HG03432 (cell line): ENCODE measurements around the gene AP4S1.
"Not testable (repeated sequence)": the region's sequence is repeated elsewhere in the genome, so short reads cannot be mapped to it uniquely, and the experiment has no call there.

Source experiments
- ATAC-seq: cut with Tn5 transposase; IDR thresholded peaks from one replicate; pipeline ENCODE4 v1.9.1; 2021; ENCODE audit warnings: mild to moderate bottlenecking, moderate library complexity; ENCODE audit not compliant: unreplicated experiment

The AP4S1 gene

DNA sequence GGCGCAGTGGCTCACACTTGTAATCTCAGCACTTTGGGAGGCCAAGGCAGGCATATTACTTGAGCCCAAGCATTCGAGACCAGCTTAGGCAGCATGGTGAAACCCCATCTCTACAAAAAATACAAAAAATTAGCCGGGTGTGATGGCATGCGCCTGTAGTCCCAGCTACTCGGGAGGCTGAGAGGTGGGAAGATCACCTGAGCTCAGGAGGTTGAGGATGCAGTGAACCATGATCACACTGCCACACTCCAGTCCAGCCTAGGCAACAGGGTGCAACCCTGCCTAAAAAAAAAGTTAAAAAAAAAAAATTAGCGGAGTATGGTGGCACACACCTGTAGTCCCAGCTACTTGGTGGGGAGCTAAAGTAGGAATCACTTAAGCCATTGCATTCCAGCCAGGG, 21.4 kb upstream of the AP4S1 start:
- not testable (repeated sequence) for ATAC-seq

DNA sequence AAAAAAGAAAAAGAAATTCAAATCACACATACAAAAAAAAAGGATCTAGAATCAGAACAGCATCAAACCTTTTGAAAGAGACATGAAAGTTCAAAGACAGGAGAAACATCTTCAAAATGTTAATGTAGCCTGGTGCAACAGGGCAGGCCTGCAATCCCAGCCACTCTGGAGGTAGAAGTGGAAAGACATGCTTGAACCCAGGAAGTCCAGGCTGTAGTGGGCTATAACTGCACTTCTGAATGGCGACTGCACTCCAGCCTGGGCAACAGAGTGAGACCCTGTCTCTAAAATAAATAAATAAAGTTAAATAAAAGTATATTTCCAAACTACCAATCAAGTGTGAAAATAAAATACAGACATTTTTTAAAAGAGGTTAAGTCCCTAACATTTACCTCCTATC, 18.7 kb upstream of the AP4S1 start:
- no peak for ATAC-seq

DNA sequence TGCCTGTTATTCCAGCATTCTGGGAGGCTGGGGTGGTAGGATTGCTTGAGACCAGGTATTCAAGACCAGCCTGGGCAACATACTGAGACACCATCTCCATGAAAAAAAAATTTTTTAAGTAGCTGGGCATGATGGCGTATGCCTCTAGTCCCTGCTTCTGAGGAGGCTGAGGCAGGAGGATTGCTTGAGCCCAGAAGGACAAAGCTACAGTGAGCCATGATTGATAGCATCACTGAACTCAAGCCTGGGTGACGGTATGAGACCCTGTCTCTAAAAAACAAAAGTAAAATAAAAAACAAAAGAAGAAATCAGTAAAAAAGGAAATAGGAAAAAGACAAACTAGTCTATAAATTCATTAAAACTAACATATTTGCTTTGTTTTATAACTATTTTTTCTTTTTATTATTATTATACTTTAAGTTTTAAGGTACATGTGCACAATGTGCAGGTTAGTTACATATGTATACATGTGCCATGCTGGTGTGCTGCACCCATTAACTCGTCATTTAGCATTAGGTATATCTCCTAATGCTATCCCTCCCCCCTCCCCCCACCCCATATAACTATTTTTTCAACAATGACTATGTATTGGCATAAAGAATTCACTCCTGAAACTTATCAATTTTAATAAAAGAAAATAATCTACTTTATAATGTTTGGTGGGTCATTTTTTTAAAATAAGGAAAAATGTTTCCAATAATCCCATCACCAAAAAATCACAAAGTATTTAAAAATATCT, 15.4 kb upstream of the AP4S1 start:
- no peak for ATAC-seq

DNA sequence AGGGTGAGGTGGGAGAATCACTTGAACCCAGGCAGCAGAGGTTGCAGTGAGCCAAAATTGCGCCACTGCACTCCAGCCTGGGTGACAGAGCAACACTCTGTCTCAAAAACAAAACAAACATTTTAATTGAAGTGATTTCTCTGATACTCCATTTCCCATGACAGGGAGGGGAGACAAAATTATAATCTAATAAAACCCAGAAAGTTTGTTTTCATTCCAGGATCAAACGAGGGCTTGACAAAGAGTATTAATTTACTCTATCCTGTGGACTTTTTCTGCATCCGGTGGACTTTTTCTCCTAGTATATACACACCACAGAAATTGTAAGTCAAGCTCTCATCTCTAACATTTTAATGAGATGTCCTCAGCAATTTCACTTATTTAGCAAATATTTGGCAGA, 14.5 kb upstream of the AP4S1 start:
- ATAC-seq: no peak

DNA sequence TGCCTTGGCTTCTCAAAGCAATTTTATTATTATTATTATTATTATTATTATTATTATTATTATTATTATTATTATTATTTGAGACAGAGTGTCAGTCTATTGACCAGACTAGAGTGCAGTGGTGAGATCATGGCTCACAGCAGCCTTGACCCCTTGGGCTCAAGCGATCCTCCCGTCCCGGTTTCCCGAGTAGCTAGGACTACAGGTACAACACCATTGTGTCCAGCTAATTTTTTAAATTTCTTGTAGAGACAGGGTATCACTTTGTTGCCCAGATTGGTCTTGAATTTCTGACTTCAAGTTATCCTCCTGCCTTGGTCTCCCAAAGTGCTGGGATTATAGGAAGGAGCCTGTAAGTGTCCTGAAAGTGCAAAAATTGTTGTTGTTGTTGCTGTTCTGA, 11.6 kb upstream of the AP4S1 start:
- ATAC-seq: no peak

DNA sequence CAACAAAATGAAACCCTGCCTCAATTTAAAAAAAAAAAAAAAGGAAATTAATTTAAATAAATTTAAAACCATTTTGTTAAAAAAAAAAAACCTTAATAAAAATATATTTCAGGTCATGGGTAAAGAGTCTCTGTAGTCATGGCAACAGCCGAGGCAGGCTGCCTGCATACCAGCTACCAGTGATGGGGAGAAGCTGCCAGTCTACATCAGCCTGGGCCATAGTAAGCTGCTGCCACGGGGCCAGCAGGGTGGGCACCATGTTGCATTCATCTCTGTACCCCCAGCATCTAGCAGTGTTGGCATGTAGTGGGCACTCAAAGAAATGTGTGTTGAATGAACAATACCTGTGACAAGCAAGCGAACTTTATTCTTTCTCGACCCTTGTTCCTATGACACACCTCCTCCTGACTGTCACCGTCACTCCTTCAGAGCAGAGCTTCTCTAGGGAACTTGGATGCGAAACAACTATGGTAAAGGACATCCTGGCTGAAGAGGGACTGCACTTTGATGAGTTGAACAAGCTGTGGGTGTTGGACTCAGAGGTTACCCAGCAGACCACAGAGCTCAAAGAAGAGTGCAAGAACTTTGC, 7.3 kb upstream of the AP4S1 start:
- ATAC-seq: no peak

DNA sequence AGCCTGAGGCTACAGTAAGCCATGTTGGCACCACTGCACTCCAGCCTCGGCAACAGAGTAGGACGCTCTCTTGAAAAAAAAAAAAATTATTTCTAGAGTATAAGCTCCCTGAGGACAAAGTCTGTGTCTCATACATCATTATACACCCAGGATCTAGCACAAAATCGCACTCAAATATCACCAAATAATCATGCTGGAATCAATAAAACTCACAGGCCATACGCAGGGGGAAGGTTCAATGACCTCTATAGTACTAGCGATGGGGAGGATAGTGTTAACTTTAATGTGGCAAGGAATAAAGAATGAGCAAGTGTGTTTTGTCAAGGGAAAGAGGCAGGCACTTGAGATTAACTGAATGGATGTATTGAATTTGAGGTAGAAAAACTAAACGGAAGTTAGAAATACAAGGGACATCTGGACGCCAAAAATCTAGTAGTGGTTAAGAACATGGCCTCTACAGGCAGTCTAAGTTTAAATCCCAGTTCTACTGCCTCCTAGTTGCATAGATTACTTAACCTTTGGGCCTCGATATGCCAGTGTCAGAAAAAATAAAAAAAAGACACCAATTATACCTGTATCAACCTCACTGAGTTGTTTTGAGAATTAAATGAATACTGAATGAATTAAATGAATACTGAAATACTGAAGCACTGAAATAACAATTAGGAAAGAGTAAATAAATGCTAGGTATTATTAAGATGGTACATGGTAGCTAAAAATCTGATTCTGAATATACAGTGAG, 4.4 kb upstream of the AP4S1 start:
- ATAC-seq: no peak

DNA sequence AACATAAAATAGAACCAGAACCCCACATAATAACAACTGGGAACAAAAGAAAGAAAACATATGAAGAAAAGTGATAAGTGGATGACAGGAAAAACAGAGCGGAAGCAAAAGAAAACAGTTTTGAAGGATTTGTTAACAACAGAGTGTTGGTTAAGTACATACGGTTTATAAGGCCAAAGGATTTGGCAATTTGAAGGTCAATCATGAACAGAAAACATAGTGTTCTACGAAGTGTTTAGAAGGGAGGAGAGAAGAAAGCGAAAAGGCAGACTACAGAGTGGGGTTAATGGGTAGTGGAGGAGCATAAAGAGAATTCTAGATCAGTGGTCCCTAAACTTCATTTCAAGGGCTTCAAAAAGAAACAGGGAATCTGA, 3.9 kb upstream of the AP4S1 start:
- no peak for ATAC-seq

DNA sequence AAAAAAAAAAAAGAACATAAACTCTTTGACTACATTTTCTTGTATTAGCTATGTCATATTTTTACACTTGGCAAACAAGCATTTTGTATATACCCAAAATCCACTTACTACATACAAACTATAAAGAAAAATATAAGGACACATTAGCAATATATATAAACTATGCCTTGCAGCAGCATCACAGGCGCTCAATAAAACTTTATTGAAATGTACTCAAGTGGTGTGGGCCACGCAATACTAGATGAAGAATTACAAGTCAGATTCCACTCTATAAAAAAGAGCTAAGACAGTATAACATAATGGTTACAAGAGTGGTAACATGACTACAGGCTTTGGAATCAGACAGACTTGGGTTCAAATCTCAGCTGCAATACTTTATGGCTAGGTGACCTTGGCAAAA, 3.1 kb upstream of the AP4S1 start:
- ATAC-seq: no peak

DNA sequence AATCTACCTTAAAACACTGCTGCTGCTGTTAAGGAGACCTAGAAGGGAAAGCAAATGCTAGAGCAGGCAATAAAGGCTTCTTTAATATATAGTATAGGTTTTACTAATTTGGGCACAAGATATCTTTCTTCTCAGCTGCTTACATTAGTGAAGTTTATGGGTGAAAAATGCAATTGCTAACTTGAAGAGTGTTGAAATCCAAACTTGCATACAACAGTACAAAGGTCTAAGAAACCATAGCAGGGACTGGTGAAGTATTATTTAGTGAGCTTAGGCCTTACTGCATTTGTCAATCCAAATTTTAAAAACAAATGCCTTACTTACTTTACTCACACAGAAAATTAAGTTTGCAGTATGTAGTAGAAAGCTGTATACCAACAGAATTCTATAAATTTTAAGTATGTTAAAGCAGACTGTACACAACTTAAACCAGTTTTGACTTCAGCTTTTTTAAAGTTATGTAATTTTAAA, 1.4 kb upstream of the AP4S1 start:
- no peak for ATAC-seq

DNA sequence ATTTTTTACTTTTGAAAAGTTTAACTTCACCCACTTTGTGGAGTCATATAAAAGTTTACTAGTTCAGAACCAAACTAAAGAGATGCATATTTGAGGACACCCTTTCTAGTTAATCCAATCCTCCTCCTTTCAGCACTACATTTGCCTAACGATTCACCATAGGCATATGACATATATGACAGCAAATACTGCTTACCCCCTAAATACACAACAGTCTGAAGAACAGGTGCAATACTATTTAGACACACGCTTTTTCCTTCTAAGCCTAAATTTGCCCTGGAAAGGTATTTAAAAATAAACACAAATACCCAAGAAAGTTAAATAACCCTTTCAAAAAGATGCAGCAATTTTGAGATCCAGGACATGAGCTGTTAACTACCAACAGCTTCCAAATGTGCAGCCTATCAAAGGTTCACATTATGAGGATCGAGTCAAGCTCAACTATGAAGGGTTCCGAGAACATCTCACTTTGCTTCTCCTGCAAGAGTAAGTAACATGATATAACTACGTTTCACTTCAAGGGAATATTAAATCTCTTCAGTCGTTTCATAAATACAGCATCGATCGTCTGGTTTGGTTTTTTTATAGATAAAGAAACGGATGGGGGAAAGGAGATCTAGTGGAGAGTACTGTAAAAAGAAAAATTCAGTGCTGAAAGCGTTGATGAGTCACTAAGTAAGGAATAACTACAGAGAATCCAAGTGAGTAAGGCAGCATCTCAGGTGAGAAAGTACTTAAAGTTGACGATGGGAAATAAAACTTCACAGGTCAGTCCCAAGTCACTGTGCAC, 677 bp upstream of the AP4S1 start:
- ATAC-seq: no peak

DNA sequence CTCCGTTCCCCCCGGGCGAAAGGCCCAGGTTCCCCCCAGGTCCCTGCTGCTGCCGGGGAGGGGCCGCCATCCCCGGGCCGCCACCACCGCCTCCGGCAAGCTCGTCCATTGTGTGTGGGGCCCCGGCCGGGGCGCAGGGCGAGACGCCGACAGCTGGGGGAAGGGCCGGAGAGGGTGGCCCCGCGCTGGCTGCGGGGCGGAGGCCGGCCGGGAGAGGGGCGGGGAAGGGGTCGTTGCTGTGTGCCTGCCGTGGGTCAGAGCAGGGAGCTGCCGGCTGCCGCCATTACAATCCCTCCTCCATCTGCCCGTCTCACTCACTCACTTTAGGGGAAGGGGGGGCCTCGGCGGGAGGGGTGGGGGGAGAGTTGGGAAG, 614 bp downstream of the AP4S1 start, which contains the start of gene STRN3:
Gene STRN3, minus strand, starts transcription at position 303 of the 373 bp plus-strand sequence. Its CDS starts 194 bp downstream, at position 109.
- ATAC-seq: no peak

DNA sequence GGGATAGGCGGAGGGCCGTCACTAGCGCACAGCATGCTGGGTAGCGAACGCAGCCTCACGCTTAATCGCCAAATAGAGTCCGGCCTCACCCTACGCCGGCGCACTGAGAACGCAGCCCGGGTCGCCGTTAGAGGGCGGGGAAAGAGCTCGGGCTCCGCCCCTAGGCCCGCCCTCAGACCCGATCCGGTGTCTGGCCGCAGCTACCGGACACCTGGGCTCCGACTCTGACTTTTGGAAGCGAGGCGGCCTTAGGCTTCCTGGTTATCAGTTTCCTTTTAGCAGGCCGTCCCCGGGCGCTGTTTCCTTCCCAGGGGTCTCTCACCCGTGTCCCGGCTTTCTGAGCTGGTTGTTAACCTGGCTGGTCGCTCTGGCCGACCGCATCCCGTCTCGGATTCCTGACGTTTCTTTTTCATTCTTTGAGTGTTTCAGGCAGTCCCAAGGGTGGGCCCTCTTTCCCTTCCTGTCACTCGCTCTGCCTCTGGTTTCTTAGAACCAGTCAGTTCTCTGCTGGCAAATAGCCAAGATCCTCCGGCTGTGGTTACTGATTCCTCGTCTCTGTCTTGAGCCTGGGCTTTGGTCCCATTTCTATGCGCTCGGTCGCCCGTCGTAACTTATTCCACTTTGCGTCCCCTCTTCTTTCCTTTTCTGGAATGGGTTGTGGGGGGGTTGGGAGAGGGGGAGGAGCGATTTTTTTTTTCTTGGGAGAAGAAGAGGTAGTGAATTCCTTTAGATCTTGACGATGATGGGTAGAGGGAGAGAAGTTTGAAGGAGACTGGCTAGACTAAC, 1.2 kb downstream of the AP4S1 start:
- peak; percentile 96 for ATAC-seq

DNA sequence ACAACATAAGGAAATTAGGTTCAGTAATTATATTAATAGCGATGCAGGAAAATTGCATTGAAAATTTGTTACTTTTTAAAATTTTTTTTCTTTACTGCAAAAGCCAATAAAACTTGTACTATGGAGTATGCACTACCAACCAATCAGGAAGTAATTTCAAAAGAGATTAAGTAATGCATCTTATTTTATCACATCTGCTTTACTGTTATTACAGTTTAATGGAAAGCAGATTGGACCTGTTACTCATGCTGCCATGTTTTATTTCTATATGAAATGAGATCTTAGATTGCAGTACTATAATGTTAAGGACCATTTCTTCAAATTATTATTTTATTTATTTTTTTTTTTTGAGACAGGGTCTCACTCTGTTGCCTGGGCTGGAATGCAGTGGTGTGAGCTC, 2.4 kb downstream of the AP4S1 start:
- no peak for ATAC-seq

DNA sequence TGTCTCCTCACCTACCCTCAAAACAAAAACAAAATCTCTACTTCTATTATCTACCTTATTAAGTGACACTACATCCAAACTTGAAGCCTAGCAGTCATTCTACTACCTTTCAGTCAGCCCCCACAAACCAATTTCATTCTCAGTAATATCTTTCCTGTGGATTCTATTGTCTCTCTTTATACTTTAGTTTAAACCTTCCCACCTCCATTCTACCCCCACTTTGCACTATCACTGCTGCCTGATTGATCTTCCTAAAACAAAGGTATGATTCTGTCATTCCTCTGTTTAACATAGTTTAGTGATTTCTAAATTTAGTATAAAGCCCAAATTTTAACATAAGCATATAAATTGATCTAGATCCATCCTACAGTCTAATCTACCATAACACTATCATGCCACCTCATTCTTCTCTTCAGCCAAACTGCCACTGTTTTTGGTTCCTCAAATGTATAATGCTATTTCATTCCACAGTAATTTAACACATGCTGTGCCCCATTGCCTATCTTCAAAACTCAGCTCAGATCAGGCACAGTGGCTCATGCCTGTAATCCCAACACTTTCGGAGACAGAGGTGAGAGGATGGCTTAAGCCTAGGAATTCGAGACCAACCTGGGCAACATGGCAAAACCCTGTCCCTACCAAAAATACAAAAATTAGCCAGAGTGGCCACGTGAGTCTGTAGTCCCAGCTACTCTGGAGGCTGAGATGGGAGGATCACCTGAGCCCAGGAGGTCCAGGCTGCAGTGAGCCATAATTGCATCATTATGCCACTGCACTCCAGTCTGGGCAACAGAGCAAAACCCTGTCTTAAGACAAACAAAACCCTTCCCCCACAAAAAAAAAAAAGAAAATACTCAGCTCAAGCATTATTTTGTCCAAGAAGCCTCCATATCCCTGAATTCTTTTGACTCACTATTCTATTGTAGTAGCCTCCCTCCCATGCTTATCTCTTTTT, 3.8 kb downstream of the AP4S1 start:
- ATAC-seq: no peak

DNA sequence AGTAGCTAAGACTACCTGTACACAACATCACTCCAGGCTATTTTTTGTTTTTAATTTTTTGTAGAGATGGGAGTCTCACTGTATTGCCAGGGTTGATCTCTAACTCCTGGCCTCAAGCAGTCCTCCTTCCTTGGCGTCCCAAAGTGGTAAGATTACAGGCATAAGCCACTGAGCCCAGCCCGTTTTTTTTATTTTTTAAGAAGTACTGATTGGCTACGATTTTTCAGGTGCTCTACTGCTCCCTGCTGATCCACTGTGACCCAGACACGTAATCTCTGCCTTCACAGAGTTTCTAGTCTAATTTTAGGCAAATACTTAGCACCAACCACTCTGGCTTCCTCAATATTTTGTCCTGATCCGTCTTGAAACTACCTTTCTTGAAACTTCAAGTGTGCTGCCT, 5.0 kb downstream of the AP4S1 start:
- no peak for ATAC-seq

DNA sequence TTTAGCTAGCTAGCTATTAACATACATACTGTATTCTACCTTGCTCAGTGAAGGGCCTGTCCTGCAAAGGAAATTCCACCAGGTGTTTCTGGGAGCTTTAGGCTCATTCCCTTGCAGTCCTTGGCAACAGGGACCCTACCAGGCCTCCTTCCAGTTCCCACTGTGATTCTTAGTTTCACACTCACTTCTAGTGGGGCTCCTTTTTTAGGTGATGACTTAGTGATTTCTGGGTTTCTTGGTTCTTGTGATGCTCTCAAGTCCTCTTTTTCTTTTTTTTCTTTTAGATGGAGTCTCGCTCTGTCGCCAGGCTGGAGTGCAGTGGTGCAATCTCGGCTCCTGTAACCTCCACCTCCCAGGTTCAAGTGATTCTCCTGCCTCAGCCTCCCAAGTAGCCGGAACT, 11.1 kb downstream of the AP4S1 start:
- ATAC-seq: no peak

DNA sequence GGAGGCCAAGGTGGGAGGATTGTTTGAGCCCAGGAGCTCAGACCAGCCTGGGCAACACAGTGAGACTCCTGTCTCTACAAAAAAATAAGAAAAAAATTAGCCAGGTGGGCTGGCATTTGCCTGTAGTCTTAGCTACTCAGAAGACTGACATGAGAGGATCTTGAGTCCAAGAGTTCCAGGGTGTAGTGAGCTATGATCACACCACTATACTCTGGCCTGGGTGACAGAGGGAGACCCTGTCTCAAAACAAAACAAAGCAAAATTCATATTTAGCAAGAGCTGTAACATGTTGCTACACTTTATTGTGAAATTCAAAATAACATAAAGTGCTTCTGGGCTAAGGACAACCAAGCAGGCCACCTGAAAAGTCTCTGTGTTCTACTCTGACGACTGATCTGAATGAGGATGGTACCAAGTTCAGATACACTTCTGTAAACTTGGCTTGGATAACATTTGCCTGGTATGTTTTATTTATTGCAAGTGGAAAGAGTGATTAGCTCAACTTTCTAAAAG, 12.3 kb downstream of the AP4S1 start:
- no peak for ATAC-seq

DNA sequence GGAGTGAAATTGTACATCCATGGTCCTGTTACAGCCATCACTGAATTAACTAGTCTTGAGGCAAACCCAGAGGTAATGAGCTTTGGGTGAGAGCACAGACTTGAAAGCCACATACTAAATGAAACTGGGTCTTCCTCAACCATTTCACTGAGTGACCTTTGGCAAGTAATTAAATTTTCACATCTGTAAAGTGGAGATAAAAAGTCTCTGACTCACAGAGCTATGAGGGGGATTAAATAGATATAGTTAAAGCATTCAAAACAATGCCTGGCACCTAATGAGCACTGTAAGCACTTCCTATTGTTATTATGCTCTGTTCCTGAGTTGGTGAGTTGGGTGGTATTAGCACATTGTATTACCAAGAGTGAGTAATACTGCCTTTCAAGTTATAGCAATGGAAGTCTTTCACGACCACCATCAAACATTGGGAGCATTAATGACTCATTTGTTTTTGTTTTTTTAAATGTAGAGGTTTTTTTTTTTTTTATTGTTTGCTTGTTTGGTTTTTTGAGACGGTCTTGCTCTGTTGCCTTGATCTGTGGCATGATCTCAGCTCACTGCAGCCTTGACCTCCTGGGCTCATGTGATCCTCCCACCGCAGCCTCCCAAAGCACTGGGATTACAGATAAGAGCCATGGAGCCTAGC, 13.2 kb downstream of the AP4S1 start:
- ATAC-seq: no peak
